ENCODE results near the gene ADORA1. TPM values are rescaled to one million over a fixed set of nuclear protein-coding genes. Genes with fewer than 3 reads are reported as not detected.

ADORA1 gene
- total and polyA plus RNA-seq, 2 donors from 2014 or later = 4.9 to 21.2 TPM

DNA sequence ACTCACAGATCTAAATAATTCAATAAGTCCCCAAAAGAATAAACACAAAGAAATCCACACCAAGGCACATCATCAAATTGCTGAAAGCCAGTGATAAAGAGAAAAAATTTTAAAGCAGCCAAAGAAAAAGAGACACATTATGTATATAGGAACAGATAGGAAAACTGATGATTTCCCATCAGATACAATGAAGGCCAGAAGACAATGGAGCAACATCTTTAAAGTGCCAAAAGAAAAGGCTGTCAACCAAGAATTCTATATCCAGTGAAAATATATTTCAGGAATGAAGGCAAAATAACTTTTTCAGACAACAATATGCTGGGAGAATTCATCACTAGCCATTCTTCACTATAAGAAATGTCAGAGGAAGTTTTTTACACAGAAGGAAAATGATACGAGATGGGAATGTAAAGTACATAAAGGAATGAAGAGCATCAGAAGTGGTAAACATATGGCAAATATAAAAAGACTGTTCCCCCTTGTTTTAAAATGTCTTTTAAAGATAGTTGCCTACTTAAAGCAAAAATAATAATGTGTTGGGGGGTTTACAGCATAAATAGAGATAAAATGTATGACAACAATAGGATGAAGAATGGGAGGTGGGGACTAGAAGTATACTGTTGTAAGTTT lies 32.4 kb upstream of the ADORA1 start:
- H3K27ac ChIP-seq (ENCODE audit: low read depth in 2 of 2, low read length in 2 of 2) = no peak overlapping the region
- H3K36me3 ChIP-seq (ENCODE audit: control insufficient read depth in 2 of 3, insufficient read depth in 3 of 3, low read length in 3 of 3) = no peaks in the 10 kb centered on the region
- DNase-seq (no peak), FAIRE-seq (no peak)
- intact Hi-C loops (cut with DNase I) = no loop called here
- peaks cover 0 to 11% (median 2%) of the 10 kb centered on the region in 3 donors for H3K9me3 ChIP-seq (ENCODE audit: control insufficient read depth in 2 of 3, insufficient read depth in 1 of 3, low read length in 3 of 3)
- H3K4me3 ChIP-seq (ENCODE audit: low read length in 3 of 3) = no peak overlapping the region
- H3K9ac ChIP-seq (ENCODE audit: low read length in 3 of 3) = no peak overlapping the region
- TF ChIP-seq, protein P1, sequence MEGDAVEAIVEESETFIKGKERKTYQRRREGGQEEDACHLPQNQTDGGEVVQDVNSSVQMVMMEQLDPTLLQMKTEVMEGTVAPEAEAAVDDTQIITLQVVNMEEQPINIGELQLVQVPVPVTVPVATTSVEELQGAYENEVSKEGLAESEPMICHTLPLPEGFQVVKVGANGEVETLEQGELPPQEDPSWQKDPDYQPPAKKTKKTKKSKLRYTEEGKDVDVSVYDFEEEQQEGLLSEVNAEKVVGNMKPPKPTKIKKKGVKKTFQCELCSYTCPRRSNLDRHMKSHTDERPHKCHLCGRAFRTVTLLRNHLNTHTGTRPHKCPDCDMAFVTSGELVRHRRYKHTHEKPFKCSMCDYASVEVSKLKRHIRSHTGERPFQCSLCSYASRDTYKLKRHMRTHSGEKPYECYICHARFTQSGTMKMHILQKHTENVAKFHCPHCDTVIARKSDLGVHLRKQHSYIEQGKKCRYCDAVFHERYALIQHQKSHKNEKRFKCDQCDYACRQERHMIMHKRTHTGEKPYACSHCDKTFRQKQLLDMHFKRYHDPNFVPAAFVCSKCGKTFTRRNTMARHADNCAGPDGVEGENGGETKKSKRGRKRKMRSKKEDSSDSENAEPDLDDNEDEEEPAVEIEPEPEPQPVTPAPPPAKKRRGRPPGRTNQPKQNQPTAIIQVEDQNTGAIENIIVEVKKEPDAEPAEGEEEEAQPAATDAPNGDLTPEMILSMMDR (IDR thresholded peaks at IDR 0.05; ENCODE audit: borderline replicate concordance, extremely low read depth, insufficient read depth) = no peak
- peaks cover 0 to 4% (median 0%) of the 10 kb centered on the region in 3 donors for H3K4me1 ChIP-seq (ENCODE audit: control insufficient read depth in 2 of 3, insufficient read depth in 2 of 3, low read depth in 1 of 3, low read length in 3 of 3)
- no peaks in the 10 kb centered on the region for H3K27me3 ChIP-seq (ENCODE audit: control insufficient read depth, insufficient read depth, low read length)

DNA sequence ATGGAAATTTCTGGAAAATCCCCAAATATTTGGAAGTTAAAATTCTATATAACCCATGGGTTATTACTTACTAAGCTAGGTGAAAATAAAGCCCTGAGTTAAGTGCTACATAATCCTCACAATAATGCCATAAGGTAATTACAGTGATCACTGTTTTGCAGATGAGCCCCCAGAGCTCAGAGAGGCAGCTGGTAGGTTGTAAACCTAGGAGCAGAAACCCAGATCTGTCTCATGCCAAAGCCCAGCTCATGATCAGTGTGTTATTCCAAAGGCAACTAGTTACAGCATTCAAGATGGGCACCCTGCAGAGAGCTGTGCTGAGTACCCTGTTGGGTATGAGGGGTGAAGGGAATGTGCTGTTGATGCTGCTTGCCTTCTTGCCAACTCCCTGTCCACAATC lies 31.0 kb upstream of the ADORA1 start:
- H3K4me1 ChIP-seq (ENCODE audit: control insufficient read depth in 2 of 3, insufficient read depth in 2 of 3, low read depth in 1 of 3, low read length in 3 of 3) = peaks cover 0 to 6% (median 0%) of the 10 kb centered on the region in 3 donors
- H3K9me3 ChIP-seq (ENCODE audit: control insufficient read depth in 2 of 3, insufficient read depth in 1 of 3, low read length in 3 of 3) = peaks cover 0 to 11% (median 2%) of the 10 kb centered on the region in 3 donors
- intact Hi-C loops (cut with DNase I) = no loop called here
- H3K9ac ChIP-seq (ENCODE audit: low read length in 3 of 3) = no peak overlapping the region
- H3K27me3 ChIP-seq (ENCODE audit: control insufficient read depth, insufficient read depth, low read length) = no peaks in the 10 kb centered on the region
- TF ChIP-seq, protein P1 (IDR thresholded peaks at IDR 0.05; ENCODE audit: borderline replicate concordance, extremely low read depth, insufficient read depth) = no peak
- no peak overlapping the region for H3K27ac ChIP-seq (ENCODE audit: low read depth in 2 of 2, low read length in 2 of 2)
- FAIRE-seq = no peak
- H3K4me3 ChIP-seq (ENCODE audit: low read length in 3 of 3) = no peak overlapping the region
- no peaks in the 10 kb centered on the region for H3K36me3 ChIP-seq (ENCODE audit: control insufficient read depth in 2 of 3, insufficient read depth in 3 of 3, low read length in 3 of 3)
- no peak for DNase-seq

DNA sequence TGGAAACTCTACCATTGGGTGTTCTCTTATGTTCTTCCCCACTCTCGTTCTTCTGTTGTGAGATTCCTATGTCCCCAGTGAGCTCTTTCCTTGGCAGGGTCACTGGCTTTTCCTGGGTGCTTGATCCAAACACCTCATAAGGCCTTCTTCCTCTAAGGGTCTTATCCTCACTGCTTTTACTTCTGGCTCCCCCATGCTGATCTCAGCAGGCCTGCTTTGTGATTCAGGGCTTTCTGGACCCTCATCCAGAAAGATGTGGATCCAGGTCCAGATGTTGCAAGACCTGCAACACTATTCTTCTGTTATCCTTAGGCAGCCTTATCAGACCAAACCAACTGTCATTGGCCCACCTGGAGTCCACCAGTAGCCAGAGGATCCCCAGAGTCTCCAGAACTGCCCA lies 30.5 kb upstream of the ADORA1 start:
- no peak for DNase-seq
- Histone ChIP-seq H3K27ac (ENCODE audit: low read depth in 2 of 2, low read length in 2 of 2) (no peak overlapping the region), H3K27me3 (ENCODE audit: control insufficient read depth, insufficient read depth, low read length) (no peaks in the 10 kb centered on the region), H3K36me3 (ENCODE audit: control insufficient read depth in 2 of 3, insufficient read depth in 3 of 3, low read length in 3 of 3) (no peaks in the 10 kb centered on the region), H3K9ac (ENCODE audit: low read length in 3 of 3) (no peak overlapping the region), H3K9me3 (ENCODE audit: control insufficient read depth in 2 of 3, insufficient read depth in 1 of 3, low read length in 3 of 3) (peaks cover 0 to 11% (median 2%) of the 10 kb centered on the region in 3 donors), H3K4me3 (ENCODE audit: low read length in 3 of 3) (no peak overlapping the region), H3K4me1 (ENCODE audit: control insufficient read depth in 2 of 3, insufficient read depth in 2 of 3, low read depth in 1 of 3, low read length in 3 of 3) (peaks cover 0 to 9% (median 0%) of the 10 kb centered on the region in 3 donors)
- no peak for FAIRE-seq
- TF ChIP-seq, protein P1 (IDR thresholded peaks at IDR 0.05; ENCODE audit: borderline replicate concordance, extremely low read depth, insufficient read depth) = no peak
- intact Hi-C loops (cut with DNase I) = no loop called here
